IMR-90 (cell line): ENCODE measurements around the gene CHD2. TPM values are rescaled to one million over a fixed set of nuclear protein-coding genes. Genes with fewer than 3 reads are reported as not detected.
A peak's percentile ranks its signal among the peaks of the same experiment; 100 is the strongest.

Experiments used
- ATAC-seq: fragments of 200-7000 bp; cut with Tn5 transposase; 2 replicates; pipeline ENCODE4 v1.9.1; 2020; ENCODE audit warnings: low read depth, mild to moderate bottlenecking, moderate library complexity
- BruUV-seq: library from RNA; stranded (reverse); fragments of 400-500 nt; replicated peaks from 2 replicates; lab custom pipeline; 2021; lab: Mats Ljungman, UMichigan
- CTCF ChIA-PET: fragments of 300-600 bp; formaldehyde crosslinking; extraction: SDS; loops from one replicate; lab custom pipeline; 2021; ENCODE audit warnings: antibody characterized with exemption; lab: Yijun Ruan, JAX
- POLR2A ChIA-PET: fragments of 300-600 bp; sonication (Branson Sonifier 250); formaldehyde crosslinking; loops from one replicate; lab custom pipeline; 2022; ENCODE audit warnings: antibody characterized with exemption; ENCODE audit not compliant: unreplicated experiment; lab: Charles Lee
- DNase-seq: peaks from one replicate; pipeline ENCODE4 v3.0.0; 2013
- H2AFZ ChIP-seq: replicated peaks from 2 replicates; pipeline ENCODE3; 2013; ENCODE audit warnings: low read length, mild to moderate bottlenecking; ENCODE audit not compliant: poor library complexity
- H2AK5ac ChIP-seq: 2 replicates; pipeline ENCODE4 v1.6.1; 2013; ENCODE audit warnings: low read depth, low read length, inconsistent platforms
- H2AK9ac ChIP-seq: replicated peaks from 2 replicates; pipeline ENCODE3; 2013; ENCODE audit warnings: mild to moderate bottlenecking, low read depth, low read length, moderate library complexity; ENCODE audit not compliant: poor library complexity
- H2BK120ac ChIP-seq: 2 replicates; pipeline ENCODE4 v1.6.1; 2013; ENCODE audit warnings: low read depth, low read length, inconsistent platforms
- H2BK15ac ChIP-seq: 3 replicates; pipeline ENCODE4 v1.6.1; 2013; ENCODE audit warnings: low read depth, low read length, inconsistent platforms
- H2BK20ac ChIP-seq: 2 replicates; pipeline ENCODE4 v1.6.1; 2013; ENCODE audit warnings: low read depth, mild to moderate bottlenecking, inconsistent platforms, low read length, moderate library complexity
- H2BK5ac ChIP-seq: 2 replicates; pipeline ENCODE4 v1.6.1; 2013; ENCODE audit warnings: mild to moderate bottlenecking, low read depth, low read length, inconsistent platforms; ENCODE audit not compliant: poor library complexity, severe bottlenecking
- H3K14ac ChIP-seq: replicated peaks from 2 replicates; pipeline ENCODE4 v1.6.1; 2013; ENCODE audit warnings: low read depth, low read length, inconsistent platforms
- H3K18ac ChIP-seq: 2 replicates; pipeline ENCODE4 v1.6.1; 2013; ENCODE audit warnings: low read depth, low read length, control low read depth
- H3K23ac ChIP-seq: 2 replicates; pipeline ENCODE4 v1.6.1; 2013; ENCODE audit warnings: low read depth, low read length, inconsistent platforms
- H3K27ac ChIP-seq: 2 replicates; pipeline ENCODE4 v1.5.1; 2013; ENCODE audit warnings: mild to moderate bottlenecking, control low read depth, low read length; ENCODE audit not compliant: insufficient read depth
- H3K27me3 ChIP-seq: 2 replicates; pipeline ENCODE4 v1.6.1; 2013; ENCODE audit warnings: low read length; ENCODE audit not compliant: control insufficient read depth, insufficient read depth
- H3K36me3 ChIP-seq: 2 replicates; pipeline ENCODE4 v1.6.1; 2013; ENCODE audit warnings: low read length, mixed read lengths; ENCODE audit not compliant: control insufficient read depth, insufficient read depth
- H3K4ac ChIP-seq: 2 replicates; pipeline ENCODE4 v1.6.1; 2013; ENCODE audit warnings: low read depth, low read length, inconsistent platforms
- H3K4me1 ChIP-seq: 2 replicates; pipeline ENCODE4 v1.6.1; 2013; ENCODE audit warnings: low read length, mixed read lengths; ENCODE audit not compliant: control insufficient read depth, insufficient read depth
- H3K4me2 ChIP-seq: 2 replicates; pipeline ENCODE4 v1.6.1; 2013; ENCODE audit warnings: low read depth, mild to moderate bottlenecking, control low read depth, low read length, moderate library complexity
- H3K4me3 ChIP-seq: 2 replicates; pipeline ENCODE4 v1.5.1; 2013; ENCODE audit warnings: low read depth, mild to moderate bottlenecking, control low read depth, low read length, moderate library complexity; ENCODE audit not compliant: insufficient read depth
- H3K56ac ChIP-seq: 2 replicates; pipeline ENCODE4 v1.6.1; 2013; ENCODE audit warnings: low read length, inconsistent platforms; ENCODE audit not compliant: insufficient read depth; ENCODE audit errors: extremely low read depth
- H3K79me1 ChIP-seq, 2 experiments: 2 replicates each; pipeline ENCODE4 v1.6.1; 2013; ENCODE audit warnings: low read length in 2 of 2, inconsistent platforms in 1 of 2, low read depth in 1 of 2
- H3K9ac ChIP-seq: 2 replicates; pipeline ENCODE4 v1.6.1; 2013; ENCODE audit warnings: low read depth, low read length, control low read depth
- H3K9me1 ChIP-seq: 2 replicates; pipeline ENCODE4 v1.6.1; 2013; ENCODE audit warnings: low read length, inconsistent platforms; ENCODE audit not compliant: insufficient read depth
- H3K9me3 ChIP-seq: 2 replicates; pipeline ENCODE4 v1.6.1; 2013; ENCODE audit warnings: low read length; ENCODE audit not compliant: control insufficient read depth, insufficient read depth
- H4K20me1 ChIP-seq: 2 replicates; pipeline ENCODE4 v1.6.1; 2013; ENCODE audit warnings: low read length, inconsistent platforms; ENCODE audit not compliant: insufficient read depth
- H4K5ac ChIP-seq: 2 replicates; pipeline ENCODE4 v1.6.1; 2013; ENCODE audit warnings: mild to moderate bottlenecking, low read depth, low read length, control low read depth
- H4K8ac ChIP-seq, 2 experiments: 2 replicates each; pipeline ENCODE4 v1.6.1; 2013; ENCODE audit warnings: low read depth in 2 of 2, low read length in 2 of 2, control low read depth in 1 of 2, inconsistent platforms in 1 of 2
- H4K91ac ChIP-seq: 2 replicates; pipeline ENCODE4 v1.6.1; 2013; ENCODE audit warnings: low read depth, low read length, inconsistent platforms; ENCODE audit not compliant: insufficient read depth
- BHLHE40 ChIP-seq: fragments of 150-350 bp; IDR thresholded peaks from 2 replicates; pipeline ENCODE4 v1.6.1; 2016; ENCODE audit warnings: mild to moderate bottlenecking, low read depth, low read length
- CEBPB ChIP-seq: IDR thresholded peaks from 2 replicates; pipeline ENCODE4 v1.6.1; 2012; ENCODE audit warnings: low read depth, low read length, improper control_type of control experiment
- CHD1 ChIP-seq: IDR thresholded peaks from 2 replicates; pipeline ENCODE4 v1.6.1; 2012; ENCODE audit warnings: low read depth, low read length, improper control_type of control experiment
- CTCF ChIP-seq: conservative IDR thresholded peaks from 2 replicates; pipeline ENCODE4 v1.5.1; 2012; ENCODE audit warnings: mild to moderate bottlenecking, low read depth, low read length, improper control_type of control experiment
- ELK1 ChIP-seq: fragments of 150-350 bp; IDR thresholded peaks from 2 replicates; pipeline ENCODE4 v1.6.1; 2016; ENCODE audit warnings: low read depth, mild to moderate bottlenecking, low read length, moderate library complexity, borderline replicate concordance
- FOS ChIP-seq: fragments of 150-350 bp; IDR thresholded peaks from 2 replicates; pipeline ENCODE4 v1.6.1; 2016; ENCODE audit warnings: low read depth, low read length
- MAFK ChIP-seq: IDR thresholded peaks from 2 replicates; pipeline ENCODE4 v1.6.1; 2012; ENCODE audit warnings: low read depth, low read length, improper control_type of control experiment
- MAZ ChIP-seq: IDR thresholded peaks from 2 replicates; pipeline ENCODE4 v1.6.1; 2012; ENCODE audit warnings: low read depth, mild to moderate bottlenecking, low read length, improper control_type of control experiment, moderate library complexity, borderline replicate concordance
- MXI1 ChIP-seq: IDR thresholded peaks from 2 replicates; pipeline ENCODE4 v1.6.1; 2012; ENCODE audit warnings: low read depth, mild to moderate bottlenecking, low read length, moderate library complexity, borderline replicate concordance
- NFE2L2 ChIP-seq: fragments of 150-350 bp; IDR thresholded peaks from 2 replicates; pipeline ENCODE4 v1.6.1; 2016; ENCODE audit warnings: low read depth, mild to moderate bottlenecking, low read length
- POLR2A ChIP-seq: IDR thresholded peaks from 2 replicates; pipeline ENCODE4 v1.6.1; 2012; ENCODE audit warnings: mild to moderate bottlenecking, low read depth, low read length
- RAD21 ChIP-seq: IDR thresholded peaks from 2 replicates; pipeline ENCODE4 v1.6.1; 2012; ENCODE audit warnings: low read length, improper control_type of control experiment
- RCOR1 ChIP-seq: IDR thresholded peaks from 2 replicates; pipeline ENCODE4 v1.6.1; 2012; ENCODE audit warnings: mild to moderate bottlenecking, low read length, improper control_type of control experiment; ENCODE audit not compliant: insufficient replicate concordance
- RFX5 ChIP-seq: IDR thresholded peaks from 2 replicates; pipeline ENCODE4 v1.8.0; 2012; ENCODE audit warnings: low read depth, mild to moderate bottlenecking, low read length, moderate library complexity
- SMC3 ChIP-seq: fragments of 150-350 bp; IDR thresholded peaks from 2 replicates; pipeline ENCODE4 v1.6.1; 2016; ENCODE audit warnings: low read depth, mild to moderate bottlenecking, antibody characterized with exemption, low read length, moderate library complexity
- USF2 ChIP-seq: fragments of 150-350 bp; IDR thresholded peaks from 2 replicates; pipeline ENCODE4 v1.6.1; 2017; ENCODE audit warnings: mild to moderate bottlenecking, antibody characterized with exemption, low read length, low read depth
- WGBS, 2 experiments: methylation state at CpG; one replicate each; pipeline versions ENCODE4 v1.1.5 to v1.1.7; 2013; ENCODE audit warnings: missing lambda C conversion rate in 2 of 2; ENCODE audit not compliant: insufficient read length in 1 of 2; ENCODE audit errors: extremely low coverage in 2 of 2; 5-methylcytosine and 5-hydroxymethylcytosine counted together
- dilution Hi-C: fragments of 300-500 bp; cut with HindIII; formaldehyde crosslinking; loops from one replicate; pipeline ENCODE4 v1.14.3; 2018; ENCODE audit warnings: low sequenced_read_pairs; ENCODE audit not compliant: unreplicated experiment
- in situ Hi-C: fragments of 300-500 bp; cut with MboI; formaldehyde crosslinking; loops from 3 replicates; pipeline ENCODE4 v1.14.3; 2019; ENCODE audit warnings: low sequenced_read_pairs, inconsistent platforms, mixed read lengths
- intact Hi-C: fragments of 100-400 bp; cut with micrococcal nuclease; formaldehyde crosslinking; loops from 2 replicates; pipeline ENCODE4 v1.10.0; 2022
- polyA plus RNA-seq, 3 experiments: library from polyadenylated mRNA; depleted of rRNA; stranded (reverse); fragments of >200 nt; gene quantifications; 2 replicates each; pipeline ENCODE4 v1.2.3, GENCODE V29; 2012; ENCODE audit warnings: low replicate concordance in 1 of 3
- total RNA-seq: library from RNA; depleted of rRNA; stranded (reverse); fragments of >200 nt; gene quantifications from 2 replicates; pipeline ENCODE4 v1.2.3, GENCODE V29; 2012

Gene CHD2
- total and polyA plus RNA-seq, 2 of the 4 experiments (the other 2 are of a cell fraction): 44.9 to 64.7 TPM

- no peak overlapping the region for H3K4me3 ChIP-seq
- no peak overlapping the region for H3K18ac ChIP-seq
- H3K23ac ChIP-seq: 0 out of 2 replicates have a peak overlapping the region, but pooled peaks have one; percentile 29
- BruUV-seq: no TSS peak
- H3K9me3 ChIP-seq: no peaks in the 10 kb centered on the region
- no peak overlapping the region for H3K27ac ChIP-seq
- H3K56ac ChIP-seq: no peak overlapping the region
- no peak overlapping the region for H4K5ac ChIP-seq
- TF ChIP-seq MAZ: no peak
- no peak for TF ChIP-seq POLR2A
- TF ChIP-seq MXI1: no peak
- no peak for TF ChIP-seq MAFK
- TF ChIP-seq RFX5: no peak
- no peak for TF ChIP-seq NFE2L2
- TF ChIP-seq CEBPB: no peak
- no peak for TF ChIP-seq FOS
- no peak for TF ChIP-seq USF2
- no peak for TF ChIP-seq RAD21
- TF ChIP-seq CTCF: no peak
- no peak for TF ChIP-seq CHD1
- TF ChIP-seq SMC3: no peak
- TF ChIP-seq BHLHE40: no peak
- TF ChIP-seq RCOR1: no peak
- TF ChIP-seq ELK1: no peak
- H2BK5ac ChIP-seq: no peak overlapping the region
- in situ Hi-C loops (no loop called here), dilution Hi-C loops (no loop called here), intact Hi-C loops (no loop called here)
- H3K9me1 ChIP-seq: peaks cover 2% of the 10 kb centered on the region; the same call in 1 of the 2 replicates
- DNase-seq: no peak
- no peak overlapping the region for H3K9ac ChIP-seq
- H3K14ac ChIP-seq: no peak overlapping the region
- H2AK5ac ChIP-seq: no peak overlapping the region
- 80% methylated on average over 1 of the region's 5 CpGs; no CpG with 5 or more reads in 1 of the 2 experiments for WGBS, 2 experiments
- H2BK15ac ChIP-seq: no peak overlapping the region
- peaks cover 4 to 9% of the 10 kb centered on the region in 2 experiments; a peak in 2 of 4 replicates for H3K79me1 ChIP-seq
- peaks cover 7% of the 10 kb centered on the region for H3K4me1 ChIP-seq
- no peak overlapping the region for H4K91ac ChIP-seq
- H3K27me3 ChIP-seq: no peaks in the 10 kb centered on the region
- ChIA-PET CTCF (no interaction called here), POLR2A (no interaction called here)
- no peak for ATAC-seq
- no peak overlapping the region for H2BK20ac ChIP-seq
- no peaks in the 10 kb centered on the region for H3K36me3 ChIP-seq
- no peak overlapping the region for H3K4me2 ChIP-seq
- H4K20me1 ChIP-seq: no peaks in the 10 kb centered on the region
- H2AFZ ChIP-seq: no peak overlapping the region
- no peak overlapping the region for H3K4ac ChIP-seq
- no peak overlapping the region for H2AK9ac ChIP-seq
- H2BK120ac ChIP-seq: no peak overlapping the region
- H4K8ac ChIP-seq: no peak overlapping the region
These were observed 23.1 kb upstream of the CHD2 start for GRCh38 chr15:92877000-92877399.
